Nucleus accumbens (tissue), 56 donors: Measurements from ENCODE around the gene KIAA1328.

ENCODE experiments used
- DNase-seq, 56 donors: peaks; one replicate each; lab custom pipeline; 2025; lab: John Stamatoyannopoulos, UW

KIAA1328 gene

DNA sequence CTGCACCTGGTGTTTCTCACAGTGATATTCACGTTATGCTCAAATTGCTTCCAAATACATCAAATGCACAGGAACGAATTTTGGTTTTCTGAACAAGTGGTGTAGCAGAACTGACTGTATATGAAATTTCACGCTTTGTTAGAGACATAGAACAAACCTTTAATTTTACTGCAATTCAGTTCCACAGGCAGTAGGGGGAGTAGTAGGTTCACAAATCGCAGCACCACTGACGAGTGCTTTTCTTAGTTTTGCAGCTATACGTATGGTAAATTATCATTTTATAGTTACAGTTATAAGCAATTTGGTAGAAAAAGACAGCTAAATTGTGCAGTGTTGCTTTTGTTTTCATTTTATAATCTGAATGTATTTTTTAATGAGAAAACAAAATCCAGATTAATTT lies 113.3 kb downstream of the KIAA1328 start:
- DNase-seq: no peak

DNA sequence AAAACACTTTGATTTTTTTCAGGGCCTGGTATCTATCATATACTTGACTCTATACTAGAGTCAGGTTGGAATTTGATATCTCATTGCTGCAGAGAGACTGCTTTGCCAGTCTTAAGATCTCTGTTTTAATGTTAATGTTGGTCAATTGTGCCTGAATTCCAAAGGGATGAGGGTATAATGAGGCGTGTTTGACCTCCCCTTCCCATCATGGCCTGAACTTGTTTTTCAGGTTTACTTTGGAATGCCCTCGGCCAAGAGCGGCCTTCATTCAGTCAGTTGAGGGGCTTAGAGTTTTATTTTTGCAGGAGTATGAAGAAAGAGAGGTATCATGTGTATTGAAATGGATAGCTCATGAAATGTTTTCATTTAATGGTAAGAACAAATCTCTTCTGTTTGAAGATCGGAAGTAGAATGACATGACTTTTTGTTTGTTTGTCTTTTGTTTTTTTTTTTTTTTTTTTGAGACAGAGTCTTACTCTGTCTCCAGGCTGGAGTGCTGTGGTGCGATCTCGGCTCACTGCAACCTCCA lies 119.0 kb downstream of the KIAA1328 start:
- no peak for DNase-seq

DNA sequence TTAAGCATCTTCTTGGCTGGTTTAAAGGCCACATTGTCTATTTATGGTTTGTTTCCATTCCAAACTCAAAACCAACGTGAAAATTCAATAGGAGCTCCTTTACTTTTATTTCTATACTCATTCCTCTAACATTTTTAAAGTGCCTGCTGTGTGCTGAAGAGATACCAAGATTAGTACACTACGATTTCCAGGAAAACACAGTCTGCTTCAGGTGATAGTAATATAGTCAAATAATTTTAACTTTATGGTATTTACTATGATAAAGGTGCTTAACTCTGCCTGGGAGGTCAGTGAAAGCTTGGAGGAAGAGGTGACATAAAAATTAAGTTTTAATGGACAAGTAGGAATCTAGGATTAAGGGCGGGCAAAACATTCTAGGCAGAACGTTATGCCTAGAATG lies 121.4 kb downstream of the KIAA1328 start:
- no peak for DNase-seq

DNA sequence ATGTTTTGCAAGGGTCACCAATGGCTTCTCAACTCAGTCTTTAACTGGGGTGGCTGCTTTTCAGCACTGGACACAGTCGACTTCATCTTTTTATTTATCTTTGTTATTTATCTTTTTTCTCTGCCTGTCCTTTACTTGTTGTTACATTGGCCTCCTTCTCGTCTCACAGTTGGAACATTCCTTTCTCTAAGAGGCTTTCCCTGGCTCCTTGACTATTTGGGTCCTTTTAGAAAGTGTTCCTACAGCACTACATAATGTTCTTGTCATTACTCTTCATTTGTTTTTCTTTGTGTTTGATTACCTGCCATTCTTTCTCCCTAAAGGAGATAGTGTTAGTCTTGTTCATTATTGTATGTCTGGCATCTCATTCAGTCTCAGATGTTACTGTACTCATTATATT lies 122.0 kb downstream of the KIAA1328 start:
- DNase-seq: no peak

DNA sequence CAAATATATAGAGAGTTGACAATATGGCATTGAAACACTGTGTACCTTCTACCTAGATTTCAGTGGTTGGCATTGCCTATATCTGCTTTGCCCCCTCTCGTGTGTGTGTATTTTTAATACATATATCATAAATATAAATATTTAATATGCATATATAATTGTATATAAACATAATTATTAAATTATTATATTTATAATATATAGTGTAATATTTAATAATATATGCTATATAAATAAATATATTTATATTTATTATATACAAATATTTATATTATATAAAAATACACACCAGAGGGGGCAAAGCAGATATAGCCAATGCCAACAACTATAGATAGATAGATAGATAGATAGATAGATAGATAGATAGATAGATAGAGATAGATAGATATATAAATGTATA lies 124.1 kb downstream of the KIAA1328 start:
- DNase-seq: no peak

DNA sequence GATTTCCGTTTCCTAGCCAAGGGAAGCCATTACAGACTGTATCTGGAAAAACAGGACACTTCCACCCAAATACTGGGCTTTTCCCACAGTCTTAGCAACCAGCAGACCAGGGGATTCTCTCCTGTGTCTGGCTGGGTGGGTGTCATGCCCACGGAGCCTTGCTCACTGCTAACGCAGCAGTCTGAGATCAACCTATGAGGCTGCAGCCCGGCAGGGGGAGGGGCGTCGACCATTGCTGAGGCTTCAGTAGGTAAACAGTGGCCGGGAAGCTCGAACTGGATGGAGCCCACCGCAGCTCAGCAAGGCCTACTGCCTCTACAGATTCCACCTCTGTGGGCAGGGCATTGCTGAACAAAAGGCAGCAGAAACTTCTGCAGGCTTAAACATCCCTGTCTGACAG lies 131.1 kb downstream of the KIAA1328 start:
- no peak for DNase-seq

DNA sequence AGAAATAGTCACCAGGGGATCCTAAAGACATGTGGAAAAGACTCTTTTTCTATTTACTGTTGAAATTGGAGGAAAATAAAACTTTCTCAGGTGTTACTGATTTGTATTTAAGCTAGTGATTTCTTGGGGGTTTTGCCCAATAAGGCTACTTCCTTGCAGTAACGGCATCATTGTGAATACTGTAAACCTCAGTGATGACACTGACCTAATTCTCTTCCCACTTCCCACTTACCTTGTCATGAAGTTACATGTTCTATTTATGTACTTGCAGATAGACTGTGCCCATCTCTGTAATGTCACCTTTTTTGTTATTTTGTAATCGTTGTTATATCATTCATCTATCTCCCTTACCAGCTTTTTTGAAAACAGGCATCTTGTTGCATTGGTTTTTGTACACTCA lies 134.5 kb downstream of the KIAA1328 start:
- no peak for DNase-seq

DNA sequence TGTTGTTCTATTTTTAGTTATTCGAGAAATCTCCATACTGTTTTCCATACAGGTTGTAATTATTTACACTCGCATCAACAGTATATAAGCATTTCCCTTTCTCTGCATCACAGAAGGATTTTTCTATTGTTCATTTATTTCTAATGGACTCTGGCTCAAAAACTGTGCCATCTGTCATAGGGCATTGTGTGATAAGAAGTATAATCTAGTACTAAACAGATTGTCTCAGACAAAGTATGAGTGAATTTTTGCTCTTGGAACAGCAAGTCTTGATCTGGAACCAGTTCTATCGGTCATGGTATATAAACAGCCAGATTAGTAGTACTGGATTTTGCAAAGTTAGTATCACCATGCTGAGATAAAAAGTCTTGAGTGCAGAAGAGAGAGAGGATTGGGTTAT lies 145.8 kb downstream of the KIAA1328 start:
- DNase-seq: no peak

DNA sequence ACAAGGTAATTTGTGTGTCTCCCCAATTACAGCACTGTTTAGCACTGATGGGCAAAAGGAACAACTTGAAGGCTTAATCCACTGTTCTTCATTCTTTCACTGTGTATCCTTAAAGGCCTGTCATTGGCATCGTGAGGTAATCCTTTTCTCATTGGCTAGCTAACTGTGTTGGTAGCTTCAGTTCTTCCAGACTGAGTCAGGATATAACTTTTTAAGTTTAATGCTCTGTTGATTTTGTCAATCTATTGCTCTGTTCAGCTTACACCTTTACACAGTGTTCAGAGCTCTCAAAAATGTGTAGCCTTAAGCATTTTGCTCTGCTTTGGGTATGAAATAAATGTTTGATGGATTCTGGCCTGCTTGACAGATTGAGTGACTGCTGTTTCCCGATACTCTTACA lies 148.2 kb downstream of the KIAA1328 start:
- no peak for DNase-seq

DNA sequence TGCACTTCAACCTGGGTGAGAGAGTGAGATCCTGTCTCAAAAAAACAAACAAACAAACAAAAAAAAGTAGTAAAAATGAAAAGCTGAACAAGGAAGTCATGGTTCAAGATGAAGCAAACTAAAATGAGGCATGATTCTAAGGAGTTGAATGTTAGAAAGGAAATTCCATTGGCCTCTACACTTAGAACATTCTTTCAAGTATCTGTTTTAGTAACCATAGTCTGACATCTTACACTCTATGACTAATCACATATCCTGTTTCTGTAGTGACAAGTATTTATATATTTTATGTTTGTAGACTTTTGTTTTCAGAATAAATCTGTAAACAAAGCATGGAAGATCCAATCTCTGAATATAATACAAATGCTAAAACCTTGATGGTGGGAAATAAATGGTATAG lies 164.1 kb downstream of the KIAA1328 start:
- DNase-seq: no peak

DNA sequence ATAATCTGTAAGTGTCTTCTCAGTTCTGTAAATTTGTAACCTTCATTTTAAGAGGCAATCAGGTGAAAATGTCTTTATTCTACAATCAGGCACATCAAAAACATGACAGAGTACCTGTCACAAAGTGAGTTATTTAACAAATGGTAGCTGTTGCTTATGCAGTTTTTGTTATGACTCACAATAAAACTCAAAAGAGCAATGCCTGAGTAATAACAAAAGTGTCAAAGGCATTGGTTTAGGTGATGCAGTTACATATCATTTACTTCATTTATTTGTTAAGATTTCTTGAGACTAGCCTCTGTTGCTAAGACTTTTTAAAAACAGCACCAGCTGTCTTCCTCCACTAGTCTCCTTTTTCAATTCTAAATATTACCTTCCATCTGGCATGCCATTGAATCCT lies 177.8 kb downstream of the KIAA1328 start:
- no peak for DNase-seq

DNA sequence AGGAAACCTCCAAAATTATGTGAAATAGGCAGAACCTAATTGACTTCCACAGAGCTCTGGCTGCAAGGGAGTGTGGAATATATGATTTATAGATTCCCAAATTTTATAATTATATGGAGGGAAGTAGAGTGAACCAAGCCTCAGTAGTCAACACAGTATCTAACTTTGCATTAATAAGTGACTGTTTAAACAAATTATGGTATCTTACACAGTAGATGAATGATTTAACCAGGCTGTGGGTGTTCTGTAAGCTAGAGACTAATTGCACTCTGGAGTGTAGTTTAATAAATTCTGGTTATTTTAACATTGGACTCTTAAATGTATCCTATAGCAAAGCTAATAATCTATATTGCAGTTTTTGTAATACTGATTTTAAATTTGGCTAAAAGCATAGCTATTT lies 183.5 kb downstream of the KIAA1328 start:
- no peak for DNase-seq

DNA sequence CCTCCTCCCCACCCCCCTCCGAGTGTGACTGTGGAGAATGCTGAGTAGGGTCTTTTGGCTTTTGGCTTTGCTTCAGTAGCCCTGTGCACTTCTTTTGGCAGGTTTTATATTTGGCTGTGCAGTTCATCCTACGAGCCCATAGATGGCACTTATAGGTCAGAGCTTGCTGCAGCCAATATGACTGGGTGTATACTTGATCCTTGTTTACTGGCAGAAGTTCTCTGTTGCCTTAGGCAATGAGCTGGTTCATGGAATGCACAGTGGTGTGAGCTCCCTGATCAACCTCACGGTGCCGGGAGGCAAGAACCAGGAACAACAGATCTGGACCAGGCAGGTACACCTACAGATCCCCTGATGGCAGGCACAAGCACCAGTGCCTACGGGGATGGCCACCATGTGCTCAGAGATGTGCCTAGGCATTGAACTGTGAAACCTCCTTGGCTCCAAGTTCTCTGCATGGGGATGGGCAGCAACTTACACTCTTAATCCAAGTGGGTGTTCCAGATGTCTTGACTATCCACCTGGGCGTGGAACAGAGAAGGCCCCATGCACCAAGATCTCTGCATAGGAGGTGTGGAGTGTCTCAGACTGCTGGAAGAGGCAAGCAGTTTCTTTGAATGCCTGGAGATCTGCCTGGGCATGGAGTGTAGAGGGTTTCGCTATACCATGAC lies 190.4 kb downstream of the KIAA1328 start:
- no peak for DNase-seq

DNA sequence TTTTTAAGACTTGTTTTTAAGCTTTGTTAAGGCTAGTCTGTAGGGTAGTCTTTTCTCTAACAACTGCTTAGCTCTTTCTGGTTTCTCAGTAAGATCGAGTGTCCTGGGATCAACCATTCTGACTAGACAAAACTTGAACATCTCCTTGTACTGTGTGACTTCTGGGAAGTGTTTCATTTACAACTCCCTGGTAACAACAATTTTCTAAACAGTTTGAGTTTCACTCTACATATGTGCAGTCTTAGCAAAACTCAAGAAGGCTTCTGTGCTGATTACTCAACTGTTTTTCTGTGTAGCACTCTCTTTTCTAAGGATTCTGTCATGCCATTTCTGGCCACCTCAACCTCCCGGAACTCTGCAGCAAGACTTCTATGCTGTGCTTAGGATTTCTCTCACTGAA lies 204.5 kb downstream of the KIAA1328 start:
- no peak for DNase-seq

DNA sequence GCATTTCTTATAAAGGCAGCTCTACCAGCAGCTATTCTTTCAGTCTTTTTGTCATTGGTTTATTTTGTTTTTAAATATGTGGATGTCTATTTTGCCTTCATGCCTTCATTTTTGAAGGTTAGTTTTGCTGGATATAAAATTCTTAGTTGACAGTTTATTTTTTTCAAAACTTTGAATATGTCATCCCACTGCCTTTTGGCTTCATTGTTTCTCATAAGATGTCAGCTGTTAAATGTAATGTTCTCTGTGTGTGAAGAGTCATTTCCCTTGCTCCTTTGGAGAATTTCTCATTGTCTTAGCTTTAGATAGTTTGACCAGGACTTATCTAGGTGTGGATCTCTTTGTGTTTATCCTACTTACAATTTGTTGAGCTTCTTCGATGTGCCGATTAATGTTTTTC lies 213.5 kb downstream of the KIAA1328 start:
- DNase-seq: no peak

DNA sequence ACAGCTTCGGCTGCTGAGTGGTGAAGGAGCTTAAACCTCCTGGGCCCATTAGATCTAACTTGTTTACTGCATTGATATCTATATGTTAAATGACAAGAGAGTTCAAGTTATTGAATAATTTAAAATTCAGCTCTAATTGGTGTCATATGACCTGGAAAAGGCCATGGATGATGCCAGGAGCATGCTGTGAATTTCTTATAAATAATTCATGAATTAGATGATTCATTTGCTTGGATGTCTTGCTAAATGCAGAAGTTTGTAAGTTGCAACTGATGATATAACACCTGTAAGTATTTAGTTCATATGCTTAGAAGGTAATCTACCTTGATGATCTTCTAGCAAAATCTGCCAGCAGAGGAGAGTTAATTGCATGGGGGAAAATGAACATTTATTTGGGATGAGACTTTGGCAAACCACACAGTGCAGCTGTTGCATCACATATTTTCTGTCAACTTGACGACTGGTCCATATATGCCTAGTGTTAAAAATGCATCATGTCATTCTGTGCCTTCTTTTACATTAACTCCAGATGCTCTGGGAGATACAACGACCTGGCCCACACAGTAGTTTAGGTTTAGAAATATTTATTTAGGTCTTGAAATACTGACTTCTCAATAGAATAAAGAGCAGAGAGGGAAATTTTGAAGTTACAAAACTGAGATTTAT lies 226.3 kb downstream of the KIAA1328 start:
- no peak for DNase-seq

DNA sequence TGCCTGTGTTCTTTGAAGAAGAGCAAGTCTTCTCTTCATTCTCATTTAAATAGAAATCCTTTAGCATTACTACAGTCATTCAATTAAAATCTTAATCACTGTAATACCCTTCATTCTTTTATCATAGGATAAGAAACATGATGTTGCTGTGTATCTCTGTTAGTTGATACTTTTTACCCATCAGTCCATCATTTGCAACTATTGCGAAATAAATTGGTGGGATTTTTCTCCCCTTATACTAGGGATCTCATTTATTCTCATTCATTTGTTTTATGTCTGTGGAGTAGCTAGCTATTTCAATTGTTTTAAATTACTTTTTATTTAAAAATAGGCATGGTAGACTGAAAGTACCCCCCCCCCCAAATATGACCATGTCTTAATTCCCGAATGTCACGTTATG lies 235.3 kb downstream of the KIAA1328 start:
- no peak for DNase-seq

DNA sequence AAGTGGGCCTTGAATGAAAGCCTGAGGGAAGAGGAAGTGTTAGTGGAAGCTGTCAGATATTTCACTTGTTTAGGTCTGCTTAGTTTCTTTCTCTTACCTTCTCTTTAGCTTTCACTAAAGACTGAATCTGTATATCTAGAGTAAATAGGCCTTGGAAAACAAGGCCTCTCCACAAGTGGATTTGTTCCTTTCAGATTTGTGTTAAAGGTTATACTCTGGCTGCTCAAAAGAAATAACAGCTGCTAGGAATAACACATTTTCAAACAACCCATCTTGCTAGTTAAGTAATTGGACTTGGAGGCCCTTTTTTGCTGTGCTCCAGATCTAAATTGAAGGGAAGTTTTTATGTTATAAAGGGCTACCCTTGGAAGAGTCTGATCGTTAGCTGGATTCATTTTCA lies 236.3 kb downstream of the KIAA1328 start:
- no peak for DNase-seq

DNA sequence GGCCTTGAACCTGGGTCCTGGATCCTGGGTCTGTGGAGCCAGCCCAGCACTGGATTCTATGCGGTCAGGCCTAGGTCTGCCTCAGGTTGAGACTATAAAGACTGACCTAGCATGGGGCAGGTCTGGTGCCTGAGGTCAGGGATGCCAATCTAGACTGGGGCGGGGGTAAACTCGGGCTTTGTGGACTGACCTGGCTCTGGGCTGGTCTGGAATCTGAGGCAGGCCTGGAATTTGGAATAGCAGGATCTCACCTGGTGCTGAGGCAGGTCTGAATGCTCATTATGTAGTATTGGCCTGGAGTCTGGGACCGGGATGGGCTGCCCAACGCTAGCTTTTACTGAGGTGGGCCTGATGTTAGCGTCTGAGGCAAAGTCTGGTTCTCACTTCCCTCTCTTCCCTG lies 256.0 kb downstream of the KIAA1328 start:
- DNase-seq: no peak

DNA sequence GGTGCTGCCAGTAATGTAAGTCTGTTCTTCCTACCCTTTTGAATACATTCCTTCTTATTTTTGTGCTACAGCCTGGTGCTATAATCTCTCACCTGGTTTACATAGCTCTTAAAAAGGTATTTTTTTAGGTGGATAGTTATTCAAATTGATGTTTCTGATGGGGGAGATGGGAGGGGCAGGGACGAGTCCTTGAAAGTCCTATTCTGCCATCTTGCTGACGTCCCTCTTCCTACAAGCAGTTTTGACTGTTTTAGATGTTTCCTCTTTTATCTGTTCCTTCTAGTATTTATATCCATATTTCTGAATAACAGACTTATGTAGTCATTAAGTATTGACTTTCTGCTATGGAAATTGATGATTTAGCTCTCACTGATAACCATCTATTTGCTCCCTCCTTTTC lies 256.4 kb downstream of the KIAA1328 start:
- no peak for DNase-seq

DNA sequence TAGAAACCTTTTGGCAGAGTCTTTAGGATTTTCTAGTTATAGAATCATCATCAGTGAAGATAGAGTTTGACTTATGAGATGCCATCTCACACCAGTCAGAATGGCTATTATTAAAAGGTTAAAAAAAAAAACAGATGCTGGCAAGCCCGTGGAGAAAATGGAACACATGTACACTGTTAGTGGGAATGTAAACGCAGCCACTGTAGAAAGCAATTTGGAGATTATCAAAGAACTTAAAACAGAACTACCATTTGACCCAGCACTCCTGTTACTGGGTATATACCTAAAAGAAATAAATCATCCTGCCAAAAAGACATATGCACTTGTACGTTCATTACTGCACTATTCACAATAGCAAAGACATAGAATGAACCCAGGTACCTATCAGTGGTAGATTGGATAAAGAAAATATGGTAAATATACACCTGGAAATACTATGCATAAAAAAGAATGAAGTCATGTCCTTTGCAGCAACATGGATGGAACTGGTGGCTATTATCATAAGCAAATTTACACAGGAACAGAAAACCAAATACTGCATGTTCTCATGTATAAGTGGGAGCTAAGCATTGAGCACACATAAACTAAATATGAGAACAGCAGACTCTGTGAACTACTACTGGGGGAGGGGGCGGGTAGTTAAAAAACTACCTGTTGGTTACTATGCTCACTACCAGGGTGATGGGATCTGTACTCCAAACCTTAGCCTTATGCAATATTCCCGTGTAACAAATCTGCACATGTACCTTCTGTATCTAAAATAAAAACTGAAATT lies 279.0 kb downstream of the KIAA1328 start:
- DNase-seq: no peak

DNA sequence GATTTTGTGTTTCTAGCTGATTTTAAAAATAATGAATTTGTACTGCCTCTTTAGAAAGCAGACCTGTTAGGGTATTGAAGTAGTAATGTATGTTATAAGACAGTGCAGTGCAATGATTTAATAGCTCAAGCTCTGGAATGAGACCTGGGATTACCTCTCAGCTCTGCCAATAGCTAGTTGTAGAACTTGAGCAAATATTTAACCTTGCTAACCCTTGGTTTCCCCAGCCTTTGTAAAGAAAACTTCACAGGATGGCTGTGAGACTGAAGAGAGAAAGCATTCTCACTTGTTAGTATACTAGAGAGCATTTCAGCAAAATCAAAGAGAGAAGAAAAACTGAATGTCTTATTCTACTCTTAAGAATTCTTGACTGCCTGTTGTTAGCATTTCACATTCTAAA lies 293.9 kb downstream of the KIAA1328 start:
- DNase-seq: no peak
